HG03159 (cell line): ENCODE data around the gene TNS2.

Experiments
- ATAC-seq: cut with Tn5 transposase; IDR thresholded peaks from one replicate; pipeline ENCODE4 v1.9.1; 2021; ENCODE audit warnings: mild to moderate bottlenecking, moderate library complexity; ENCODE audit not compliant: unreplicated experiment

TNS2 gene

DNA sequence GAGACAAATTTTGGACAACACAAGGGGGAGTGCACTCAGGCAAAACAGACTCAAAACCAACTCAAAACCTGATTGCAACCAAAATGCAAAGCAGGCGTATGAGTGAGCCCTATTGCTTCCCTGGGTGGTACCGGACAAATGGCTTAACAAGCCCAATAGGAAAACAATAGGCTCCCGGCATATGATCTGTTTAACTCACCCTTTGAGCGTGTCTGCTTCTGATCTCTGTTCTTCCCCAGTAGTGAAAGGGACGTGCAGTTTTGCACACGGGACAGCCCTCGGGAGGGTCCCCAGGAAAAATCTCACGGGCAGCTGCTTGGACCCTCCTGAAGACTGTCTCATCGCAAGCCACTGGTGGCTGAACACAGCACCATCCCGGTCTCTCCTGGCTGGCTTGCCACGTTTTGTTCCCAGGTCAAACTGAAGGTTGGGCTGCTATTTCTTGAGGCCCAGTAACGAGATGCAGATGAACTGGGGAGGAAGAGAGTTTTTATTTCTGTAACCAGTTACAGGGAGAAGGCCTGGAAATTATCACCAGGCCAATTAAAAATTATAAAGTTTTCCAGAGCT, 63.4 kb downstream of the TNS2 start:
- no peak for ATAC-seq

GRCh38 chr12:53113951-53114350, 64.1 kb downstream of the TNS2 start:
- ATAC-seq: no peak
